GM19023 (cell line): ENCODE measurements around the gene CD74.

Source experiments
- ATAC-seq: cut with Tn5 transposase; IDR thresholded peaks from one replicate; pipeline ENCODE4 v1.9.1; 2021; ENCODE audit warnings: mild to moderate bottlenecking, moderate library complexity; ENCODE audit not compliant: unreplicated experiment

CD74 gene

GRCh38 chr5:150368526-150368925, 44.2 kb downstream of the CD74 start:
- no peak for ATAC-seq

GRCh38 chr5:150364004-150364403, 48.7 kb downstream of the CD74 start:
- ATAC-seq, result no peak

GRCh38 chr5:150363185-150363584, 49.5 kb downstream of the CD74 start:
- ATAC-seq, result no peak

GRCh38 chr5:150361301-150361700, 51.4 kb downstream of the CD74 start:
- no peak for ATAC-seq

- no peak for ATAC-seq
Observed at GRCh38 chr5:150358261-150359095, 54.2 kb downstream of the CD74 start.

- ATAC-seq, result peak; percentile 96
Observed at GRCh38 chr5:150357326-150358260, 55.1 kb downstream of the CD74 start, which contains the start of gene TCOF1. Gene TCOF1 (plus strand): TSS chr5:150357697. CDS start chr5:150357747, 50 bp downstream.

GRCh38 chr5:150356575-150357294, 56.0 kb downstream of the CD74 start:
- no peak for ATAC-seq

GRCh38 chr5:150355791-150356190, 56.9 kb downstream of the CD74 start:
- no peak for ATAC-seq

- ATAC-seq, result no peak
Observed at GRCh38 chr5:150353032-150353675, 59.6 kb downstream of the CD74 start.

GRCh38 chr5:150352244-150353031, 60.3 kb downstream of the CD74 start:
- ATAC-seq, result no peak
